PC-3 (cell line): ENCODE results near the gene PPP2R5A. TPM values are rescaled to one million over a fixed set of nuclear protein-coding genes. Genes with fewer than 3 reads are reported as not detected.
A peak's percentile ranks its signal among the peaks of the same experiment; 100 is the strongest.

Experiments used
- ATAC-seq: fragments of 200-7000 bp; cut with Tn5 transposase; 2 replicates; pipeline ENCODE4 v1.9.1; 2020; ENCODE audit warnings: mild to moderate bottlenecking, moderate library complexity
- BruUV-seq: library from RNA; stranded (reverse); fragments of 400-500 nt; replicated peaks from 2 replicates; lab custom pipeline; 2021; lab: Mats Ljungman, UMichigan
- CTCF ChIA-PET: fragments of 300-600 bp; sonication (Branson Sonifier 250); formaldehyde crosslinking; loops from one replicate; lab custom pipeline; 2022; ENCODE audit warnings: antibody characterized with exemption; lab: Charles Lee
- POLR2A ChIA-PET: fragments of 300-600 bp; sonication (Branson Sonifier 250); formaldehyde crosslinking; loops from one replicate; lab custom pipeline; 2022; ENCODE audit warnings: antibody characterized with exemption; ENCODE audit not compliant: unreplicated experiment; lab: Charles Lee
- DNase-seq: peaks from one replicate; pipeline ENCODE4 v3.0.0-alpha.2; 2015
- H2AFZ ChIP-seq: fragments of 300-600 bp; sonication (generic); 2 replicates; pipeline ENCODE4 v1.6.0; 2016; ENCODE audit warnings: antibody characterized with exemption, low read length
- H3F3A ChIP-seq: fragments of 300-600 bp; sonication (generic); one replicate; pipeline ENCODE4 v1.6.0; 2017; ENCODE audit warnings: antibody characterized with exemption, low read length, control low read depth, mild to moderate bottlenecking; ENCODE audit not compliant: unreplicated experiment
- H3K27ac ChIP-seq: fragments of 300-600 bp; sonication (generic); 2 replicates; pipeline ENCODE4 v1.5.1; 2016; ENCODE audit warnings: mild to moderate bottlenecking, low read length
- H3K27me3 ChIP-seq: fragments of 300-600 bp; sonication (generic); 2 replicates; pipeline ENCODE4 v1.6.1; 2016; ENCODE audit warnings: low read length, mixed read lengths
- H3K36me3 ChIP-seq: fragments of 300-600 bp; sonication (generic); 2 replicates; pipeline ENCODE4 v1.6.1; 2016; ENCODE audit warnings: low read depth, mixed run types, low read length, mixed read lengths
- H3K4me1 ChIP-seq: fragments of 300-600 bp; sonication (generic); 2 replicates; pipeline ENCODE4 v1.5.1; 2016; ENCODE audit warnings: low read length; ENCODE audit not compliant: insufficient read depth
- H3K4me2 ChIP-seq: fragments of 300-600 bp; sonication (generic); 2 replicates; pipeline ENCODE4 v1.6.0; 2016; ENCODE audit warnings: low read length
- H3K4me3 ChIP-seq: fragments of 300-600 bp; sonication (generic); 2 replicates; pipeline ENCODE4 v1.5.1; 2016; ENCODE audit warnings: mild to moderate bottlenecking, low read length, mixed read lengths
- H3K79me2 ChIP-seq: fragments of 300-600 bp; sonication (generic); 2 replicates; pipeline ENCODE4 v1.6.1; 2017; ENCODE audit warnings: low read length, mixed read lengths
- H3K9ac ChIP-seq: fragments of 300-600 bp; sonication (generic); 2 replicates; pipeline ENCODE4 v1.6.0; 2016; ENCODE audit warnings: mild to moderate bottlenecking, low read length
- H3K9me2 ChIP-seq: fragments of 300-600 bp; sonication (generic); replicated peaks from 2 replicates; pipeline ENCODE4 v1.6.1; 2016; ENCODE audit warnings: mixed run types, low read length, mixed read lengths
- H3K9me3 ChIP-seq: fragments of 300-600 bp; sonication (generic); 2 replicates; pipeline ENCODE4 v1.6.1; 2016; ENCODE audit warnings: low read length, mixed read lengths
- H4K20me1 ChIP-seq: fragments of 300-600 bp; sonication (generic); 2 replicates; pipeline ENCODE4 v1.6.1; 2016; ENCODE audit warnings: low read length, mixed read lengths
- CTCF ChIP-seq: fragments of 300-600 bp; sonication (generic); conservative IDR thresholded peaks from 2 replicates; pipeline ENCODE4 v1.5.1; 2017; ENCODE audit warnings: antibody characterized with exemption, low read depth, mild to moderate bottlenecking, low read length
- EZH2 ChIP-seq: fragments of 300-600 bp; sonication (generic); IDR thresholded peaks from one replicate; pipeline ENCODE4 v1.6.1; 2017; ENCODE audit warnings: antibody characterized with exemption, mild to moderate bottlenecking, low read length; ENCODE audit not compliant: unreplicated experiment
- EZH2phosphoT487 ChIP-seq: fragments of 300-600 bp; sonication (generic); IDR thresholded peaks from 2 replicates; pipeline ENCODE4 v1.6.1; 2018; ENCODE audit warnings: mild to moderate bottlenecking, antibody characterized with exemption, low read length, borderline replicate concordance
- intact Hi-C: fragments of 100-400 bp; cut with micrococcal nuclease; formaldehyde crosslinking; loops from 2 replicates; pipeline ENCODE4 v1.9.0; 2023
- total RNA-seq: library from RNA; depleted of rRNA; stranded (reverse); fragments of >200 nt; gene quantifications from 2 replicates; pipeline ENCODE4 v1.2.3, GENCODE V29; 2014

Gene PPP2R5A
- total RNA-seq, 1 experiment from 2014 or later = 44.0 TPM

GRCh38 chr1:212366901-212367300 lies 81.7 kb downstream of the PPP2R5A start:
- Histone ChIP-seq H3K4me3 (no peak overlapping the region), H3K27ac (no peak overlapping the region), H3K36me3 (peaks cover 17% of the 10 kb centered on the region; the same call in 1 of the 2 replicates), H3K9ac (no peak overlapping the region), H3K79me2 (no peaks in the 10 kb centered on the region), H3K9me2 (no peaks in the 10 kb centered on the region), H3K4me1 (no peaks in the 10 kb centered on the region), H4K20me1 (no peaks in the 10 kb centered on the region), H3K27me3 (no peaks in the 10 kb centered on the region), H2AFZ (no peak overlapping the region), H3F3A (no peaks in the 10 kb centered on the region), H3K9me3 (no peaks in the 10 kb centered on the region), H3K4me2 (no peak overlapping the region)
- peak; percentile 27; the same call in 1 of the 2 replicates for ATAC-seq
- TF ChIP-seq EZH2 = no peak
- TF ChIP-seq EZH2phosphoT487 = no peak
- TF ChIP-seq CTCF = no peak
- ChIA-PET CTCF (interaction anchor here (2.2 kb wide), 1 partner anchor 296 kb away, joined by 9 read pairs; no protein-coding TSS in a partner anchor), POLR2A (no interaction called here)
- BruUV-seq = no TSS peak
- peak; percentile 31 for DNase-seq
- intact Hi-C loops = loop anchor here (10.0 kb wide), 1 partner anchor 682 kb away; no protein-coding TSS in a partner anchor

- no TSS peak for BruUV-seq
- Histone ChIP-seq H3K27ac (no peak overlapping the region), H3F3A (no peaks in the 10 kb centered on the region), H3K9me2 (no peaks in the 10 kb centered on the region), H3K27me3 (no peaks in the 10 kb centered on the region), H3K4me3 (no peak overlapping the region), H3K4me1 (no peaks in the 10 kb centered on the region), H4K20me1 (no peaks in the 10 kb centered on the region), H3K79me2 (no peaks in the 10 kb centered on the region), H2AFZ (no peak overlapping the region), H3K36me3 (peaks cover 12% of the 10 kb centered on the region; the same call in 1 of the 2 replicates), H3K9me3 (no peaks in the 10 kb centered on the region), H3K4me2 (no peak overlapping the region), H3K9ac (no peak overlapping the region)
- TF ChIP-seq EZH2phosphoT487 = no peak
- no peak for TF ChIP-seq EZH2
- TF ChIP-seq CTCF = no peak
- ChIA-PET POLR2A (no interaction called here), CTCF (interaction anchor here (0.7 to 2.2 kb wide), 4 partner anchors 88 to 332 kb away, joined by 3 to 9 read pairs (median 4); partner anchors contain the start of gene DTL)
- no peak for DNase-seq
- intact Hi-C loops = loop anchor here (1.0 to 10.0 kb wide), 5 partner anchors 77 to 683 kb away; no protein-coding TSS in a partner anchor
- ATAC-seq = peak; percentile 52
Observed at GRCh38 chr1:212367474-212368072, 82.4 kb downstream of the PPP2R5A start.

GRCh38 chr1:212368073-212368484 lies 82.9 kb downstream of the PPP2R5A start:
- H3K9ac ChIP-seq = no peak overlapping the region
- intact Hi-C loops = loop anchor here (1.0 to 10.0 kb wide), 5 partner anchors 77 to 683 kb away; no protein-coding TSS in a partner anchor
- no peaks in the 10 kb centered on the region for H3K9me2 ChIP-seq
- no TSS peak for BruUV-seq
- H2AFZ ChIP-seq = no peak overlapping the region
- no peaks in the 10 kb centered on the region for H3K79me2 ChIP-seq
- H3K36me3 ChIP-seq = peaks cover 16% of the 10 kb centered on the region
- ATAC-seq = peak; percentile 99
- peak; percentile 94 for DNase-seq
- no peaks in the 10 kb centered on the region for H4K20me1 ChIP-seq
- TF ChIP-seq CTCF (peak; percentile 99), EZH2 (no peak), EZH2phosphoT487 (no peak)
- no peak overlapping the region for H3K27ac ChIP-seq
- no peak overlapping the region for H3K4me2 ChIP-seq
- CTCF ChIA-PET = interaction anchor here (0.7 to 1.3 kb wide), 3 partner anchors 88 to 332 kb away, joined by 3 to 5 read pairs (median 4); partner anchors contain the start of gene DTL
- H3K9me3 ChIP-seq = no peaks in the 10 kb centered on the region
- no peaks in the 10 kb centered on the region for H3K4me1 ChIP-seq
- no peak overlapping the region for H3K4me3 ChIP-seq
- H3K27me3 ChIP-seq = no peaks in the 10 kb centered on the region
- no peaks in the 10 kb centered on the region for H3F3A ChIP-seq
- POLR2A ChIA-PET = no interaction called here
